T-cell (primary cell): ENCODE measurements around the gene AP5Z1. TPM values are rescaled to one million over a fixed set of nuclear protein-coding genes. Genes with fewer than 3 reads are reported as not detected.

ENCODE experiments used
- ATAC-seq, 4 experiments: fragments of 200-7000 bp in 3 of 4; fragments of 150-1000 bp in 1 of 4; cut with Tn5 transposase; replicated peaks in 1 of 4; 1 replicate in 3 of 4; 2 replicates in 1 of 4; pipeline ENCODE4 v1.10.0; 2021; ENCODE audit warnings: moderate library complexity in 3 of 4, mild to moderate bottlenecking in 2 of 4, moderate number of reproducible peaks in 1 of 4
- CTCF ChIA-PET, 2 donors: fragments of 300-600 bp; sonication (Branson Sonifier 250); formaldehyde crosslinking; loops; one replicate each; lab custom pipeline; 2022; ENCODE audit warnings: antibody characterized with exemption in 2 of 2; lab: Charles Lee
- POLR2A ChIA-PET, 2 donors: fragments of 300-600 bp; sonication (Branson Sonifier 250); formaldehyde crosslinking; loops; one replicate each; lab custom pipeline; 2022; ENCODE audit warnings: antibody characterized with exemption in 2 of 2; lab: Charles Lee
- DNase-seq, 35 experiments: peaks; one replicate each; pipeline versions ENCODE4 v3.0.0 to v3.0.0-alpha.2; 2013 to 2023
- H3K27ac ChIP-seq: one replicate; pipeline ENCODE4 v1.5.1; 2013; ENCODE audit warnings: low read length
- H3K27me3 ChIP-seq, 2 experiments: replicated peaks in 1 of 2; 1 replicate in 1 of 2; 2 replicates in 1 of 2; pipeline versions ENCODE4 v1.6.1 to v1.7.0; 2013; ENCODE audit warnings: low read length in 1 of 2, mixed read lengths in 1 of 2; ENCODE audit not compliant: control insufficient read depth in 2 of 2, insufficient read depth in 2 of 2; ENCODE audit errors: extremely low read depth in 1 of 2
- H3K36me3 ChIP-seq, 2 donors: 1 replicate in 1 of 2; 2 replicates in 1 of 2; pipeline versions ENCODE4 v1.6.1 to v1.7.0; 2013; ENCODE audit warnings: low read length in 1 of 2; ENCODE audit not compliant: control insufficient read depth in 2 of 2, insufficient read depth in 1 of 2; ENCODE audit errors: extremely low read depth in 1 of 2
- H3K4me1 ChIP-seq, 2 experiments: 1 replicate in 1 of 2; 2 replicates in 1 of 2; pipeline versions ENCODE4 v1.6.1 to v1.7.0; 2013; ENCODE audit warnings: low read length in 2 of 2, mixed read lengths in 1 of 2; ENCODE audit not compliant: insufficient read depth in 2 of 2, control insufficient read depth in 1 of 2; ENCODE audit errors: extremely low read depth in 1 of 2
- H3K4me3 ChIP-seq, 2 donors: 1 replicate in 1 of 2; 2 replicates in 1 of 2; pipeline versions ENCODE4 v1.5.1 to v1.7.0; 2013; ENCODE audit warnings: mild to moderate bottlenecking in 2 of 2, low read length in 1 of 2, moderate library complexity in 1 of 2; ENCODE audit not compliant: control insufficient read depth in 1 of 2; ENCODE audit errors: extremely low read depth in 1 of 2
- H3K9me3 ChIP-seq: 2 replicates; pipeline ENCODE4 v1.7.0; 2013
- H3K27ac Mint-ChIP-seq, 2 donors: one replicate each; pipeline ENCODE4 v1.8.0; 2020 to 2021; ENCODE audit warnings: mild to moderate bottlenecking in 2 of 2, mixed read lengths in 2 of 2
- H3K27me3 Mint-ChIP-seq, 2 donors: one replicate each; pipeline ENCODE4 v1.8.0; 2021 to 2022; ENCODE audit warnings: mixed read lengths in 2 of 2
- H3K36me3 Mint-ChIP-seq: one replicate; pipeline ENCODE4 v1.8.0; 2021; ENCODE audit warnings: mixed read lengths
- H3K4me1 Mint-ChIP-seq, 3 donors: one replicate each; pipeline ENCODE4 v1.8.0; 2020 to 2022; ENCODE audit warnings: mixed read lengths in 3 of 3, mild to moderate bottlenecking in 1 of 3
- H3K4me3 Mint-ChIP-seq, 3 donors: one replicate each; pipeline ENCODE4 v1.8.0; 2020 to 2022; ENCODE audit warnings: mild to moderate bottlenecking in 3 of 3, mixed read lengths in 3 of 3, moderate library complexity in 3 of 3
- H3K9me3 Mint-ChIP-seq, 3 donors: one replicate each; pipeline ENCODE4 v1.8.0; 2020 to 2022; ENCODE audit warnings: mixed read lengths in 3 of 3
- WGBS: methylation state at CpG from one replicate; pipeline ENCODE4 v1.1.5; 2013; ENCODE audit warnings: missing lambda C conversion rate; ENCODE audit not compliant: insufficient coverage; 5-methylcytosine and 5-hydroxymethylcytosine counted together
- total RNA-seq, 35 experiments: library from RNA in 6 of 35; stranded (reverse) in 6 of 35; fragments of 120-200 nt in 1 of 35; gene quantifications; one replicate each; pipeline versions ENCODE4 v1.2.1 to v1.2.4 and lab custom pipeline; 2013 to 2026

The AP5Z1 gene
- total RNA-seq, 5 donors from 2014 or later (not counting 1 experiment from before 2014, with no cell fraction given), result 93.6 to 126 (median 110) TPM

GRCh38 chr7:4838626-4839334, 63.4 kb downstream of the AP5Z1 start:
- CTCF ChIA-PET, result interaction anchor here in 1 of 2 donors (0.5 kb wide), 1 partner anchor 252 kb away, joined by 4 read pairs; no protein-coding TSS in a partner anchor
- ATAC-seq (no peak), DNase-seq (no peak)
- Histone ChIP-seq H3K27ac (no peak overlapping the region), H3K4me1 (no peaks in the 10 kb centered on the region), H3K27me3 (peaks cover 0 to 22% of the 10 kb centered on the region in 2 experiments), H3K9me3 (no peaks in the 10 kb centered on the region), H3K4me3 (no peak overlapping the region), H3K36me3 (no peaks in the 10 kb centered on the region)
- POLR2A ChIA-PET, result interaction anchor here in 1 of 2 donors (0.5 kb wide), 1 partner anchor 135 kb away, joined by 9 read pairs; no protein-coding TSS in a partner anchor
- no peaks in the 10 kb centered on the region for H3K36me3 Mint-ChIP-seq
- no peak overlapping the region for H3K27ac Mint-ChIP-seq
- H3K27me3 Mint-ChIP-seq, result peaks cover 0 to 7% of the 10 kb centered on the region in 2 donors
- no peaks in the 10 kb centered on the region for H3K4me1 Mint-ChIP-seq
- no peak overlapping the region for H3K4me3 Mint-ChIP-seq
- WGBS, result 88% methylated on average over 15 of the region's 21 CpGs
- no peaks in the 10 kb centered on the region for H3K9me3 Mint-ChIP-seq

- H3K4me3 Mint-ChIP-seq, result no peak overlapping the region
- Histone ChIP-seq H3K9me3 (no peaks in the 10 kb centered on the region), H3K4me3 (no peak overlapping the region), H3K27ac (no peak overlapping the region), H3K27me3 (peaks cover 0 to 29% of the 10 kb centered on the region in 2 experiments), H3K36me3 (no peaks in the 10 kb centered on the region), H3K4me1 (no peaks in the 10 kb centered on the region)
- CTCF ChIA-PET, result no interaction called here
- H3K27me3 Mint-ChIP-seq, result peaks cover 3 to 14% of the 10 kb centered on the region in 2 donors
- DNase-seq (no peak), ATAC-seq (no peak)
- WGBS, result 80% methylated on average over 16 of the region's 16 CpGs
- no peaks in the 10 kb centered on the region for H3K4me1 Mint-ChIP-seq
- no peaks in the 10 kb centered on the region for H3K9me3 Mint-ChIP-seq
- H3K27ac Mint-ChIP-seq, result no peak overlapping the region
- no peaks in the 10 kb centered on the region for H3K36me3 Mint-ChIP-seq
- POLR2A ChIA-PET, result no interaction called here
Measured at GRCh38 chr7:4840079-4840501, 64.7 kb downstream of the AP5Z1 start.

Other genes starting within 250 kb of the AP5Z1 start
- gene FOXK1, start 93.3 kb upstream of the AP5Z1 start, total RNA-seq, result 10 to 100 TPM; 63.9 to 79.7 (median 74.2) TPM
- not detected for gene PAPOLB, start 86.4 kb downstream of the AP5Z1 start, total RNA-seq
- gene RADIL, start 108.1 kb downstream of the AP5Z1 start, total RNA-seq, result under 1 TPM in 2 of 5 donors, not detected in 3; 0.20 to 0.30 TPM
- gene MMD2, start 183.6 kb downstream of the AP5Z1 start, total RNA-seq, result not detected